NCI-H2227 (cell line): Measurements from ENCODE around the gene C6orf132.
"Not testable (repeated sequence)": the region's sequence is repeated elsewhere in the genome, so short reads cannot be mapped to it uniquely, and the experiment has no call there.

Source experiments
- DNase-seq: peaks from one replicate; lab custom pipeline; 2025; ENCODE audit not compliant: unreplicated experiment; lab: John Stamatoyannopoulos, UW

The C6orf132 gene

GRCh38 chr6:42159431-42160024, 17.1 kb upstream of the C6orf132 start:
- no peak for DNase-seq

GRCh38 chr6:42158631-42159030, 16.2 kb upstream of the C6orf132 start:
- DNase-seq = no peak

DNA sequence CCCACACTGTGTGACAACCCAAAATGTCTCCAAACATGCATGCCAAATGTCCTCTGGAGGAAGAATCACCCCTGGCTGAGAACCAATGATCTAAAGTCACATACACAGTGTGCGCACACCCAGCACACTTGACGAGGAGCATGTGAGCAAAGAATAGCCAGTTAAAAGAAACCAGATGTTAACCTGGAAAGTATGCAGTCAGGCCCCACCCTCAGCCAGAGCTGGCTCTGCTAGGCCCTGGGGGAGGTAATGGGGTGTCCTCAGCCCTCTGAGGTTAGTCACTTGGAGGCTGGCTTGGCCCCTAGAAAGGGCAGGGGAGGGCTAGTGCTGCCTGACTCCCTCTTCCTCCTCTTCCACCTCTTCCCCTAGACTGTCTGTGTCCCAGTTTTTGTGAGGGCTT, 15.6 kb upstream of the C6orf132 start:
- no peak for DNase-seq

DNA sequence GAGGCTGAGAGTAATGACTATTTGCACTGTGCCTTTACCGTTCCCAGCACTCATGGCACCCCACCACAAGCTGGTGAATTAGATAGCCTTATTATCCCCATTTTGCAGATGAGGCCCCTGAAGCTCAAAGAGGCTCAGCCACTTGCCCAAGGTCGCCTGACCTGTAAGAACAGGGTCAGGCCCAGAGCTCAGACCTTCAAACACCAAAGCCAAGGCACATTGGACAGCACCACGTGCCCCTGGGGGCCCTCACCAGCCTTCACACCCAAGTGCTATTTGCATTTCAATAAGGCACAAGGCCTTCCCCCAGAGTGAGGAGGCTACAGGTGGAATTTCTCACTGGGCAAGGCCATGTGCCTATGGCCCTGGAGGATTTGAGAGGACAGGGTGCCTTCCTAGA, 14.2 kb upstream of the C6orf132 start:
- no peak for DNase-seq

DNA sequence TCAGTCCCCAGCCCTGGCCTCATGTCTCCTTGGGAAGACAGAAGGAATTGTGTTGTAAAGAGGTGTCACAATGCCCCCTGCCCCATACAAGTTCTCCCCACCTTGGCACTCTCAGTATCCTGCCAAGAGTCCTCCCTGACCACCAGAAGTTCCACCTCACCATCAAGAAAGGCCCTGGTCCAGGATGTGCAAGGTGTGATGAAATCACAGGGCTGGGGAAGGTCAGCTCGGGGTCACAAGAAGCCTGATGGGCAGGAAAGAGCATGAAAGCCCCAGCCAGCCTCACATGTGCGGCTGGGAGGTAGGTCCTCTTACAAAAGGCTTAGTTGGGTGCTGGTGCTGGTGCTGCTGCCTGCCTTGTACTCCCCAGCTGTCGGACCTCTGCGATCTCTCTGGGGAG, 12.9 kb upstream of the C6orf132 start:
- no peak for DNase-seq

DNA sequence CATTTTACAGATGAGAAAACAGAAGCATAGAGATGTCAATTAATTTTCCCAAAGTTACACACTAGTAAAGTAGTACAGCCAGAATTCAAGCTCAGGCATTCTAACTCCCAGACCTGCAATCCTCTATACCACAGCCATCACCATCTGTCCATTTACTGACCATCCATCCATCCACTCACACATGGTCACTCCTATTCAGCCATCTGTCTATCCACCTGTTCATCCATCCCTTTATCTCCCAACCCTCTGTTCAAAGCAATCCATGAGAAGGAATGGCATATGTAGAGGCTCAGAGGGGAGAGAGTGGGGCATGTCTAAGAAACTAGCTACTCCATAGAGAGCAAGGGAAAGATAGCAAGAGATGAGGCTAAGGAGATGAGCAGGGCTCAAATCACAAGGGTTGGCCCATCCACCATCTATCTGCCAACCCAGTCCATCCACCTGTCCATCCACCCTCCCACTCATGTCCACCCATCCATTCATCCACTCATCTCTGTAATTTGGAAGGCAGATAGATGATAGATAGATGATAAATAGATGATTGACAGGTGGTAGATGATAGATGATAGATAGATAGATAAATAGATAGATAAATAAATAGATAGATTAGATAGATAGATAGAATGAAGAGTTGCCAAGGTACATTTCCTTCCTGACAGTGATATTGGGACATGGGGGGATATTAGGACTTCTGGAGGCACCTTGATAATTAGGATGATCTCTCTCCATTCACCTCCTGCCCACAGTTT, 12.2 kb upstream of the C6orf132 start:
- DNase-seq = no peak

DNA sequence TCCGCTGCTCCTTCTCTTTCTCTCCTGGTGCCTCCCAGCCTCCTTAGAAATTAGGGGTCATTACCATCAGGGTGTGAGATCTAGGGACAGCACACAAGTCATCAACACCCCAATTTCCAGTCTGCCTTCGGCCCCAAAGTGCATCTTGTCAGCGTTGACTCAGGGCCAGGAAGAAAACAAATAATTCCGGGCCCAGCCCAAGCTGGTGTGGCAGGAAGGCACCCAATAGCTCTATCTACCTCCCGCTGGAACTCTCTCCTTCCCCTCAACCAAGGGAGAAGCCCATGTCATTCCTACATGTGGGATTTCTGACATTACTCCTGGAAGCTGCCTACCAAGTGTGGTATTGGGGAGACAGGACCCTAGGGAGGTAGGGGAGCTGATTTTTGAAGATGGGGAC, 11.5 kb upstream of the C6orf132 start:
- no peak for DNase-seq

GRCh38 chr6:42152528-42153213, 10.3 kb upstream of the C6orf132 start:
- DNase-seq = not testable (repeated sequence)

DNA sequence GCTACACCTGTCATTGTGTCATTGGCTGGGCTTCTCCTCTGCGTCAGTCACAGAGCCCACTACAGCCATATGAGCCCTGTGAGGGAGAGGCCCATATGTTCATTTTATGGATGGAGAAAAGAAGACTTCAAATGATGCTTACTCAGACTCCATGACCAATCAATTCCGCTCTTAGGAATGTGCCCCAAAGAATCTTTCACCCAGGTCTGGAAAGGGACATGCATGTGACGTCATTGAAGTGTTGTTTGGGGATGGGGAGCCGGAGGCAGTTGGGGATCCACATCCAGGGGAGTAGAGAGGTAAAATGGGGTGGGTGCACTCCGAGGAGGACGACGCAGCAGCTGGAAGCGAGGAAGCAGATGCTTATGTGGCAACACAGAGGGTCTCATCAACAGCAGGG, 9.6 kb upstream of the C6orf132 start:
- DNase-seq = no peak

- DNase-seq = no peak
These were observed 7.8 kb upstream of the C6orf132 start for GRCh38 chr6:42150254-42150653.

GRCh38 chr6:42148058-42148457, 5.6 kb upstream of the C6orf132 start:
- no peak for DNase-seq

GRCh38 chr6:42147138-42147562, 4.7 kb upstream of the C6orf132 start:
- DNase-seq = no peak

- DNase-seq = no peak
These were observed 760 bp downstream of the C6orf132 start for GRCh38 chr6:42141603-42142117.

GRCh38 chr6:42140756-42141602, 1.4 kb downstream of the C6orf132 start:
- no peak for DNase-seq

- no peak for DNase-seq
These were observed 2.4 kb downstream of the C6orf132 start for GRCh38 chr6:42140032-42140431.

- DNase-seq = no peak
These were observed 3.5 kb downstream of the C6orf132 start for GRCh38 chr6:42138630-42139619.

DNA sequence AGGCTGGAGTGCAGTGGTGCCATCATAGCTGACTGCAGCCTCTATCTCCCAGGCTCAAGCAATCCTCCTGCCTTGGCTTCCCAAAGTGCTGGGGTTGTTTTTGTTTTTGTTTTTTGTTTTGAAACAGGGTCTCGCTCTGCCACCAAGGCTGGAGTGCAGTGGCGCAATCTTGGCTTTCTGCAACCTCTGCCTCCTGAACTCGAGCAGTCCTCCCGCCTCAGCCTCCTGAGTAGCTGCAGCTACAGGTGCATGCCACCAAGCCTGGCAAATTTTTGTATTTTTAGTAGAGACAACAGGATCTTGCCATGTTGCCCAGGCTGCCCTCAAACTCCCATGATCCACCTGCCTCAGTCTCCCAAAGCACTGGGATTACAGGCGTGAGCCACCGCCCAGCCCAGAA, 4.2 kb downstream of the C6orf132 start:
- no peak for DNase-seq

- no peak for DNase-seq
These were observed 5.1 kb downstream of the C6orf132 start for GRCh38 chr6:42137194-42137753.

DNA sequence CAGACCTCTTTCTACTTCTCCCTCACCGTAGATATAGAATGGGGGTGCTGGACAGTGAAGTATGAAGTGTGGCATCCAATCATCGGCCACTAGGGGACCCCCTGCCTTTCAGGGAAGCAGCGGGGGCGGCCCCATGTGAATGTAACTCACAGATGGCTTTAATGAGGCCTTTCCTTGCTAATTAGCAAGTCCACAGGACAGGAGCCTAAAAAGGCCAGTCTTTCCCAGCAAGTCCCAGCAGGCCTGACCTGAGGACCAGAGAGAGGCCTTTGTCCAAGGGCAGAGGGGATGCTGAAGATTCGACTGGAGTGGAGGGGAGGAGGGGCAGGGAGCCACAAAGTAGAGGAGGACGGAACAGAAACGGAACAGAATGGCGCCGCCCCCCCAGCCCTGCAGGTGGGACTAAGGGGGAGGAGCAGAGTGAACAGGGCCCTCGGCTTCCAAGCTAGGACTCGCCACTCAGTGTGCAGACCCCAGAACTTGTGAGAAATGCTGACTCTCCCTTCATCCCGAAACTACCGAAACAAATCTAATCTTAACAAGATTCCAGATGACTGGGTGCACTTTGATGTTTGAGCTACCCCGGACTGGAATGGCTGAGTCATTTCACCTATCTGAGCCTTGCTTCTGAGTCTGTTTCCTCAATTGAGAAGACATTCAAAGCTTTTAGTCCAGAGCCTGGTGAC, 5.8 kb downstream of the C6orf132 start:
- DNase-seq = peak; percentile 24
